HG02938 (cell line): ENCODE data around the gene GRIN3B.

ENCODE experiments used
- ATAC-seq: cut with Tn5 transposase; IDR thresholded peaks from one replicate; pipeline ENCODE4 v1.9.1; 2021; ENCODE audit warnings: mild to moderate bottlenecking, moderate library complexity; ENCODE audit not compliant: unreplicated experiment

The GRIN3B gene

GRCh38 chr19:964761-965694 lies 35.2 kb upstream of the GRIN3B start:
- no peak for ATAC-seq

- ATAC-seq, result no peak
Observed at GRCh38 chr19:966485-967088, 33.6 kb upstream of the GRIN3B start.

- no peak for ATAC-seq
Observed at GRCh38 chr19:970695-971094, 29.5 kb upstream of the GRIN3B start.

- no peak for ATAC-seq
Observed at GRCh38 chr19:971795-972194, 28.4 kb upstream of the GRIN3B start.

- no peak for ATAC-seq
Observed at GRCh38 chr19:972281-972680, 27.9 kb upstream of the GRIN3B start.

- ATAC-seq, result no peak
Observed at GRCh38 chr19:973726-974563, 26.3 kb upstream of the GRIN3B start.

GRCh38 chr19:974564-975257 lies 25.5 kb upstream of the GRIN3B start:
- no peak for ATAC-seq

- no peak for ATAC-seq
Observed at GRCh38 chr19:976476-976875, 23.7 kb upstream of the GRIN3B start.

GRCh38 chr19:977058-977464 lies 23.2 kb upstream of the GRIN3B start:
- no peak for ATAC-seq

GRCh38 chr19:979318-979741 lies 20.9 kb upstream of the GRIN3B start:
- ATAC-seq, result no peak

- ATAC-seq, result no peak
Observed at GRCh38 chr19:980133-980998, 19.9 kb upstream of the GRIN3B start.

- ATAC-seq, result no peak
Observed at GRCh38 chr19:982567-983170, 17.6 kb upstream of the GRIN3B start.

- ATAC-seq, result peak; percentile 64
Observed at GRCh38 chr19:984165-984967, 15.9 kb upstream of the GRIN3B start, which contains the start of gene WDR18. TSS of gene WDR18 (plus strand) at chr19:984345. CDS start at chr19:984354, 9 bp downstream.

GRCh38 chr19:986083-986482 lies 14.1 kb upstream of the GRIN3B start:
- ATAC-seq, result no peak

GRCh38 chr19:988081-988480 lies 12.1 kb upstream of the GRIN3B start:
- no peak for ATAC-seq

GRCh38 chr19:988510-988909 lies 11.7 kb upstream of the GRIN3B start:
- ATAC-seq, result no peak

- no peak for ATAC-seq
Observed at GRCh38 chr19:989381-990081, 10.7 kb upstream of the GRIN3B start.

GRCh38 chr19:990119-990571 lies 10.1 kb upstream of the GRIN3B start:
- ATAC-seq, result no peak
